K562 (cell line): ENCODE results near the gene SHF. TPM values are rescaled to one million over a fixed set of nuclear protein-coding genes. Genes with fewer than 3 reads are reported as not detected.
A peak's percentile ranks its signal among the peaks of the same experiment; 100 is the strongest.

Experiments used
- CBFA2T2 ChIP-seq: fragments of 450-650 bp; conservative IDR thresholded peaks from 2 replicates; pipeline ENCODE4 v1.6.1; 2017; ENCODE audit warnings: mild to moderate bottlenecking
- CHCHD3 ChIP-seq: fragments of 250-450 bp; sonication (Bioruptor Pico); IDR thresholded peaks from 2 replicates; pipeline ENCODE4 v2.1.2; 2022; ENCODE audit warnings: mild to moderate bottlenecking
- ELF1 ChIP-seq: fragments of 200-800 bp; sonication (Bioruptor generic); IDR thresholded peaks from 2 replicates; pipeline ENCODE4 v1.6.1; 2016; ENCODE audit warnings: missing genetic modification characterization, missing compliant biosample characterization
- ETS2 ChIP-seq: IDR thresholded peaks from 2 replicates; pipeline ENCODE4 v1.6.1; 2016; ENCODE audit warnings: borderline replicate concordance, missing genetic modification characterization, mild to moderate bottlenecking, moderate library complexity, missing compliant biosample characterization; ENCODE audit not compliant: poor library complexity, severe bottlenecking
- GATAD2A ChIP-seq: fragments of 450-650 bp; IDR thresholded peaks from 2 replicates; pipeline ENCODE4 v1.6.1; 2017
- KAT7 ChIP-seq: sonication (generic); formaldehyde crosslinking; IDR thresholded peaks from 2 replicates; pipeline ENCODE4 v1.8.0; 2022; ENCODE audit warnings: missing genetic modification reagents, mild to moderate bottlenecking, borderline replicate concordance
- KAT8 ChIP-seq: fragments of 450-650 bp; IDR thresholded peaks from 2 replicates; pipeline ENCODE4 v1.6.1; 2016; ENCODE audit warnings: low read depth, mild to moderate bottlenecking
- LEF1 ChIP-seq: fragments of 450-650 bp; IDR thresholded peaks from 2 replicates; pipeline ENCODE4 v1.6.1; 2016; ENCODE audit warnings: mild to moderate bottlenecking
- MECOM ChIP-seq: fragments of 250-450 bp; sonication (Bioruptor Pico); IDR thresholded peaks from 2 replicates; pipeline ENCODE4 v1.8.0; 2022; ENCODE audit warnings: inconsistent platforms
- MEF2D ChIP-seq: conservative IDR thresholded peaks from 2 replicates; pipeline ENCODE4 v1.6.1; 2016; ENCODE audit warnings: low read depth, missing genetic modification characterization, missing compliant biosample characterization
- NCOA2 ChIP-seq, 2 experiments: fragments of 450-650 bp; IDR thresholded peaks; 2 replicates each; pipeline ENCODE4 v1.6.1; 2018; ENCODE audit warnings: mild to moderate bottlenecking in 2 of 2, moderate library complexity in 1 of 2; ENCODE audit not compliant: partially characterized antibody in 2 of 2
- NRF1 ChIP-seq, 2 experiments: fragments of 450-650 bp; IDR thresholded peaks in 1 of 2; conservative IDR thresholded peaks in 1 of 2; 2 replicates each; pipeline ENCODE4 v1.6.1; 2014; ENCODE audit warnings: mild to moderate bottlenecking in 2 of 2
- PHF20 ChIP-seq: fragments of 450-650 bp; IDR thresholded peaks from 2 replicates; pipeline ENCODE4 v1.6.1; 2018; ENCODE audit not compliant: partially characterized antibody
- PRDM10 ChIP-seq: fragments of 450-650 bp; IDR thresholded peaks from 2 replicates; pipeline ENCODE4 v1.6.1; 2018; ENCODE audit not compliant: partially characterized antibody
- PYGO2 ChIP-seq: fragments of 450-650 bp; IDR thresholded peaks from 2 replicates; pipeline ENCODE4 v1.6.1; 2016; ENCODE audit warnings: mild to moderate bottlenecking, missing genetic modification characterization, moderate library complexity, missing compliant biosample characterization
- SMAD4 ChIP-seq: fragments of 250-450 bp; sonication (Bioruptor Pico); conservative IDR thresholded peaks from 2 replicates; pipeline ENCODE4 v1.8.0; 2021; ENCODE audit warnings: inconsistent platforms, mild to moderate bottlenecking, moderate library complexity
- SMARCA4 ChIP-seq: fragments of 450-650 bp; IDR thresholded peaks from 2 replicates; pipeline ENCODE4 v1.6.1; 2016
- SRSF3 ChIP-seq: fragments of 200-400 bp; formaldehyde crosslinking; IDR thresholded peaks from 2 replicates; pipeline ENCODE4 v1.6.1; 2016; ENCODE audit warnings: mild to moderate bottlenecking, low read length, moderate library complexity; ENCODE audit not compliant: insufficient read depth
- ZNF175 ChIP-seq: fragments of 200-800 bp; sonication (Bioruptor generic); IDR thresholded peaks from 2 replicates; pipeline ENCODE4 v1.6.1; 2016; ENCODE audit warnings: low read depth, mild to moderate bottlenecking, missing genetic modification characterization, missing compliant biosample characterization
- polyA plus RNA-seq, 8 experiments: library from polyadenylated mRNA; depleted of rRNA in 4 of 8; stranded (reverse) in 5 of 8; unstranded in 3 of 8; fragments of >200 nt; fragmentation: Nextera tagmentation in 2 of 8; fragmentation: Illumina TruSeq in 1 of 8; extraction: Ambion mirVana in 2 of 8; extraction: Trizol in 1 of 8; gene quantifications; 2 replicates each; pipeline versions ENCODE4 v1.2.1 to v1.2.3, GENCODE V29; 2011 to 2014; ENCODE audit warnings: inconsistent platforms in 1 of 8, missing spikeins in 1 of 8
- total RNA-seq, 7 experiments: library from RNA; depleted of rRNA in 6 of 7; stranded (reverse); fragments of >200 nt in 6 of 7; fragmentation: Illumina TruSeq in 2 of 7; extraction: Trizol in 2 of 7; gene quantifications; 2 replicates each; pipeline versions ENCODE4 v1.2.1 to v1.2.3, GENCODE V29; 2011 to 2021; ENCODE audit warnings: low replicate concordance in 1 of 7
- TF ChIP-seq, protein P1 (sequence below), 2 experiments: fragments of 450-650 bp in 1 of 2; sonication (generic) in 1 of 2; formaldehyde crosslinking; conservative IDR thresholded peaks; 2 replicates each; pipeline versions ENCODE4 v1.4.0 to v1.8.1; 2020 to 2022; ENCODE audit warnings: mild to moderate bottlenecking in 1 of 2, missing genetic modification reagents in 1 of 2
- TF ChIP-seq, protein P2 (sequence below): fragments of 250-450 bp; sonication (Bioruptor Pico); IDR thresholded peaks from 2 replicates; pipeline ENCODE4 v1.5.0; 2022; ENCODE audit warnings: mild to moderate bottlenecking

The SHF gene
- total and polyA plus RNA-seq, 9 of the 15 experiments (the other 6 are each of a cell fraction or from before 2014, with no cell fraction given), result 0.51 to 2.2 (median 0.85) TPM; not detected in 2

- TF ChIP-seq PRDM10, result peak; percentile 69
- peak; percentile 92; the same call in 1 of the 2 replicates for TF ChIP-seq LEF1
- TF ChIP-seq SMARCA4, result peak; percentile 64
- no peak for TF ChIP-seq SMAD4 (CRISPR knock-in tag)
- TF ChIP-seq CBFA2T2, result peak; percentile 82
- no peak for TF ChIP-seq SRSF3
- no peak for TF ChIP-seq MECOM (CRISPR knock-in tag)
- no peak for TF ChIP-seq PYGO2 (tag)
- TF ChIP-seq ELF1, result no peak
- no peak for TF ChIP-seq NCOA2 (IDR thresholded peaks at IDR 0.05; ENCODE audit: partially characterized antibody in 2 of 2)
- no peak for TF ChIP-seq NRF1 (conservative IDR thresholded peaks at IDR 0.05 in 1 of 2, IDR thresholded peaks at IDR 0.05 in 1 of 2)
- no peak for TF ChIP-seq KAT8
- no peak for TF ChIP-seq ETS2 (tag)
- TF ChIP-seq, protein P1, sequence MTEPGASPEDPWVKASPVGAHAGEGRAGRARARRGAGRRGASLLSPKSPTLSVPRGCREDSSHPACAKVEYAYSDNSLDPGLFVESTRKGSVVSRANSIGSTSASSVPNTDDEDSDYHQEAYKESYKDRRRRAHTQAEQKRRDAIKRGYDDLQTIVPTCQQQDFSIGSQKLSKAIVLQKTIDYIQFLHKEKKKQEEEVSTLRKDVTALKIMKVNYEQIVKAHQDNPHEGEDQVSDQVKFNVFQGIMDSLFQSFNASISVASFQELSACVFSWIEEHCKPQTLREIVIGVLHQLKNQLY (CRISPR knock-in tag; conservative IDR thresholded peaks at IDR 0.05), result no peak
- TF ChIP-seq GATAD2A, result no peak
- TF ChIP-seq CHCHD3 (CRISPR knock-in tag), result no peak
- TF ChIP-seq ZNF175 (CRISPR knock-in tag), result no peak
- no peak for TF ChIP-seq MEF2D (tag)
- no peak for TF ChIP-seq PHF20
- no peak for TF ChIP-seq KAT7 (CRISPR knock-in tag)
- TF ChIP-seq, protein P2, sequence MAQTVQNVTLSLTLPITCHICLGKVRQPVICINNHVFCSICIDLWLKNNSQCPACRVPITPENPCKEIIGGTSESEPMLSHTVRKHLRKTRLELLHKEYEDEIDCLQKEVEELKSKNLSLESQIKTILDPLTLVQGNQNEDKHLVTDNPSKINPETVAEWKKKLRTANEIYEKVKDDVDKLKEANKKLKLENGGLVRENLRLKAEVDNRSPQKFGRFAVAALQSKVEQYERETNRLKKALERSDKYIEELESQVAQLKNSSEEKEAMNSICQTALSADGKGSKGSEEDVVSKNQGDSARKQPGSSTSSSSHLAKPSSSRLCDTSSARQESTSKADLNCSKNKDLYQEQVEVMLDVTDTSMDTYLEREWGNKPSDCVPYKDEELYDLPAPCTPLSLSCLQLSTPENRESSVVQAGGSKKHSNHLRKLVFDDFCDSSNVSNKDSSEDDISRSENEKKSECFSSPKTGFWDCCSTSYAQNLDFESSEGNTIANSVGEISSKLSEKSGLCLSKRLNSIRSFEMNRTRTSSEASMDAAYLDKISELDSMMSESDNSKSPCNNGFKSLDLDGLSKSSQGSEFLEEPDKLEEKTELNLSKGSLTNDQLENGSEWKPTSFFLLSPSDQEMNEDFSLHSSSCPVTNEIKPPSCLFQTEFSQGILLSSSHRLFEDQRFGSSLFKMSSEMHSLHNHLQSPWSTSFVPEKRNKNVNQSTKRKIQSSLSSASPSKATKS (CRISPR knock-in tag), result no peak
Observed at GRCh38 chr15:45225506-45226273, 37.9 kb upstream of the SHF start (continued).
